C4-2B (cell line): ENCODE measurements around the gene HDAC4.

Experiments
- CTCF ChIP-seq: fragments of 450-650 bp; conservative IDR thresholded peaks from 2 replicates; pipeline ENCODE4 v1.5.1; 2017; ENCODE audit warnings: mild to moderate bottlenecking
- ZFX ChIP-seq: fragments of 450-650 bp; IDR thresholded peaks from 2 replicates; pipeline ENCODE4 v1.6.1; 2017

GRCh38 chr2:239177908-239178307, 222.9 kb downstream of the HDAC4 start:
- TF ChIP-seq ZFX (no peak), CTCF (no peak)
